Stomach (tissue), 4 donors: ENCODE data around the gene MMD2.

ENCODE experiments used
- CTCF ChIP-seq, 7 experiments: fragments of 450-650 bp in 4 of 7; fragments of 200-600 bp in 3 of 7; sonication (generic) in 3 of 7; IDR thresholded peaks; one replicate each; pipeline ENCODE4 v1.5.1; 2016 to 2019; ENCODE audit warnings: antibody characterized with exemption in 7 of 7, control low read depth in 2 of 7, mild to moderate bottlenecking in 1 of 7
- POLR2A ChIP-seq, 4 donors: fragments of 450-650 bp; IDR thresholded peaks; one replicate each; pipeline ENCODE4 v1.6.1; 2016; ENCODE audit warnings: antibody characterized with exemption in 4 of 4, control low read depth in 2 of 4, mild to moderate bottlenecking in 1 of 4, moderate library complexity in 1 of 4
- POLR2AphosphoS5 ChIP-seq, 3 donors: sonication (generic); formaldehyde crosslinking; IDR thresholded peaks; one replicate each; pipeline ENCODE4 v1.6.1; 2016; ENCODE audit warnings: antibody characterized with exemption in 3 of 3

GRCh38 chr7:4876586-4876985 lies 82.4 kb downstream of the MMD2 start:
- no peak for TF ChIP-seq CTCF (IDR thresholded peaks at IDR 0.05)
- TF ChIP-seq POLR2AphosphoS5 (IDR thresholded peaks at IDR 0.05) = no peak
- TF ChIP-seq POLR2A (IDR thresholded peaks at IDR 0.05) = no peak
